ENCODE measurements around the gene TFCP2. TPM values are rescaled to one million over a fixed set of nuclear protein-coding genes. Genes with fewer than 3 reads are reported as not detected.

Gene TFCP2
- total and polyA plus RNA-seq, 2 of the 13 experiments (the other 11 are each of a cell fraction or from before 2014, with no cell fraction given), result 7.6 to 10.0 TPM

DNA sequence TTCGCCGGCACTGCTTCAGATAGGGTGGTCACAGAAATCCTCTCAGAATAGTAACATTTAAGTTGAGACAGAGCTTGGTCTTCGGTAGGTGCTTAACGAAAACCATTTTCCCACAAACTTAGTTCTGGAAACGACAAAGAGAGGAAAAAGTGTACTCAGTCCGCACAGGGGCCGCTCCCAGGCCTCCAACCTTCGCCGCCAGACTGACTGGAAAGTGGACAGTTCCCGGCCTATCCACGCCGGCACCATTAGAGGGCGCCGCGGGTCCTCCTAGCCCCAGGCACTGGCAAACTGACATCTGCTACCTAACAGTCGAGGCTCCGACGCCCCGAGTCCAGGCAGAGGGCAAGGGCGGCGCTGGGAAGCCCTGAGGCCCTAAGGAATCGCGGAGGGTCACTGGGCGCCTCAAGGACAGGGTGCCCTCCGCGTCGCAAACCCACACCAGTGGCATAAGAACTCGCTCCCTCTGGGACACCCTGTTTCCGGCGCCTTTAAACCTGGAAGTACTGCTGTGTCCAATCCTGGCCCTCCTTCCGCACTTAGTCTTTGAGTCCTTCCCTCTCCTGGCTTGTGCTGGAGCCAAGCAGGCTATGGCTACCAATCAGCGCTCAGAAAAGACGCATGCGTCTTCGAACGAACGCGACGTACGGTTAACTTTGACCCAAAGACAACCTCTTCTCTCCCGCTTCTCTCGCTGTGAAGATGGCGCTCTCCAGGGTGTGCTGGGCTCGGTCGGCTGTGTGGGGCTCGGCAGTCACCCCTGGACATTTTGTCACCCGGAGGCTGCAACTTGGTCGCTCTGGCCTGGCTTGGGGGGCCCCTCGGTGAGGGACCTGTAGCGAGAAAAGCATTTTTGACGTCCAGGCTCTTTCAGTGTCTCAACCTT is 125.0 kb downstream of the TFCP2 start, which contains the start of gene LETMD1 (continued):
- TF ChIP-seq, protein P1, sequence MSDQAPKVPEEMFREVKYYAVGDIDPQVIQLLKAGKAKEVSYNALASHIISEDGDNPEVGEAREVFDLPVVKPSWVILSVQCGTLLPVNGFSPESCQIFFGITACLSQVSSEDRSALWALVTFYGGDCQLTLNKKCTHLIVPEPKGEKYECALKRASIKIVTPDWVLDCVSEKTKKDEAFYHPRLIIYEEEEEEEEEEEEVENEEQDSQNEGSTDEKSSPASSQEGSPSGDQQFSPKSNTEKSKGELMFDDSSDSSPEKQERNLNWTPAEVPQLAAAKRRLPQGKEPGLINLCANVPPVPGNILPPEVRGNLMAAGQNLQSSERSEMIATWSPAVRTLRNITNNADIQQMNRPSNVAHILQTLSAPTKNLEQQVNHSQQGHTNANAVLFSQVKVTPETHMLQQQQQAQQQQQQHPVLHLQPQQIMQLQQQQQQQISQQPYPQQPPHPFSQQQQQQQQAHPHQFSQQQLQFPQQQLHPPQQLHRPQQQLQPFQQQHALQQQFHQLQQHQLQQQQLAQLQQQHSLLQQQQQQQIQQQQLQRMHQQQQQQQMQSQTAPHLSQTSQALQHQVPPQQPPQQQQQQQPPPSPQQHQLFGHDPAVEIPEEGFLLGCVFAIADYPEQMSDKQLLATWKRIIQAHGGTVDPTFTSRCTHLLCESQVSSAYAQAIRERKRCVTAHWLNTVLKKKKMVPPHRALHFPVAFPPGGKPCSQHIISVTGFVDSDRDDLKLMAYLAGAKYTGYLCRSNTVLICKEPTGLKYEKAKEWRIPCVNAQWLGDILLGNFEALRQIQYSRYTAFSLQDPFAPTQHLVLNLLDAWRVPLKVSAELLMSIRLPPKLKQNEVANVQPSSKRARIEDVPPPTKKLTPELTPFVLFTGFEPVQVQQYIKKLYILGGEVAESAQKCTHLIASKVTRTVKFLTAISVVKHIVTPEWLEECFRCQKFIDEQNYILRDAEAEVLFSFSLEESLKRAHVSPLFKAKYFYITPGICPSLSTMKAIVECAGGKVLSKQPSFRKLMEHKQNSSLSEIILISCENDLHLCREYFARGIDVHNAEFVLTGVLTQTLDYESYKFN (CRISPR knock-in tag; conservative IDR thresholded peaks at IDR 0.05), result peak; percentile 40
- TF ChIP-seq ZBTB25 (CRISPR knock-in tag; IDR thresholded peaks at IDR 0.05) (peak; percentile 23; the same call in 1 of the 2 replicates), HNF1B (CRISPR knock-in tag; IDR thresholded peaks at IDR 0.05) (peak; percentile 78; the same call in 1 of the 2 replicates), HOXA5 (CRISPR knock-in tag; IDR thresholded peaks at IDR 0.05) (0 out of 2 replicates have a peak, but pooled peaks have one; percentile 53), STAG1 (CRISPR knock-in tag; IDR thresholded peaks at IDR 0.05) (peak; percentile 86), POLR2A (IDR thresholded peaks at IDR 0.05; ENCODE audit: insufficient read depth in 1 of 2, low read depth in 2 of 2, low read length in 2 of 2) (peak; percentile 88 to 89), TFE3 (CRISPR knock-in tag; IDR thresholded peaks at IDR 0.05) (0 out of 2 replicates have a peak, but pooled peaks have one; percentile 12), MIXL1 (CRISPR knock-in tag; IDR thresholded peaks at IDR 0.05) (no peak; the same call in 1 of the 2 replicates), MYPOP (CRISPR knock-in tag; IDR thresholded peaks at IDR 0.05) (peak; percentile 55; the same call in 1 of the 2 replicates)
- TF ChIP-seq, protein P2, sequence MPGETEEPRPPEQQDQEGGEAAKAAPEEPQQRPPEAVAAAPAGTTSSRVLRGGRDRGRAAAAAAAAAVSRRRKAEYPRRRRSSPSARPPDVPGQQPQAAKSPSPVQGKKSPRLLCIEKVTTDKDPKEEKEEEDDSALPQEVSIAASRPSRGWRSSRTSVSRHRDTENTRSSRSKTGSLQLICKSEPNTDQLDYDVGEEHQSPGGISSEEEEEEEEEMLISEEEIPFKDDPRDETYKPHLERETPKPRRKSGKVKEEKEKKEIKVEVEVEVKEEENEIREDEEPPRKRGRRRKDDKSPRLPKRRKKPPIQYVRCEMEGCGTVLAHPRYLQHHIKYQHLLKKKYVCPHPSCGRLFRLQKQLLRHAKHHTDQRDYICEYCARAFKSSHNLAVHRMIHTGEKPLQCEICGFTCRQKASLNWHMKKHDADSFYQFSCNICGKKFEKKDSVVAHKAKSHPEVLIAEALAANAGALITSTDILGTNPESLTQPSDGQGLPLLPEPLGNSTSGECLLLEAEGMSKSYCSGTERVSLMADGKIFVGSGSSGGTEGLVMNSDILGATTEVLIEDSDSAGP (CRISPR knock-in tag; IDR thresholded peaks at IDR 0.05; ENCODE audit: borderline replicate concordance), result peak; percentile 98

Measured in HepG2 (cell line).